ENCODE data around the gene MSL1.
"Not testable (repeated sequence)": the region's sequence is repeated elsewhere in the genome, so short reads cannot be mapped to it uniquely, and the experiment has no call there.

MSL1 gene

DNA sequence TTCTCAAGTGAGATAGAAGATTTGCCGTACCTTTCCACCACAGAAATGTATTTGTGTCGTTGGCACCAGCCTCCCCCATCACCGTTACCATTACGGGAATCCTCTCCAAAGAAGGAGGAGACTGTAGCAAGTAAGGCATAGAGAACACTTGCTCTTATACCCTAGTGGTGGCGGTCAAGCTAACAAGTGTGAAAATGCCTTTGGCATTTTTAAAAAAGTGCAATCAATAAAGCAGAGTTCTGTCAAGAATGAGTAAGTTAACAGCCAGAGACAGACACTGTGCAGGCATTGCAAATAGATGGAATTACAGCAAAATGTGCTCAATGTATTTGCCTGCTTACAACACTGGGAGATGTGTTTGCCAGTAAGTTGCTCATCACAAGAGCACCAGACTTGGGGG lies 7.7 kb downstream of the MSL1 start:
- TF ChIP-seq, protein P1, sequence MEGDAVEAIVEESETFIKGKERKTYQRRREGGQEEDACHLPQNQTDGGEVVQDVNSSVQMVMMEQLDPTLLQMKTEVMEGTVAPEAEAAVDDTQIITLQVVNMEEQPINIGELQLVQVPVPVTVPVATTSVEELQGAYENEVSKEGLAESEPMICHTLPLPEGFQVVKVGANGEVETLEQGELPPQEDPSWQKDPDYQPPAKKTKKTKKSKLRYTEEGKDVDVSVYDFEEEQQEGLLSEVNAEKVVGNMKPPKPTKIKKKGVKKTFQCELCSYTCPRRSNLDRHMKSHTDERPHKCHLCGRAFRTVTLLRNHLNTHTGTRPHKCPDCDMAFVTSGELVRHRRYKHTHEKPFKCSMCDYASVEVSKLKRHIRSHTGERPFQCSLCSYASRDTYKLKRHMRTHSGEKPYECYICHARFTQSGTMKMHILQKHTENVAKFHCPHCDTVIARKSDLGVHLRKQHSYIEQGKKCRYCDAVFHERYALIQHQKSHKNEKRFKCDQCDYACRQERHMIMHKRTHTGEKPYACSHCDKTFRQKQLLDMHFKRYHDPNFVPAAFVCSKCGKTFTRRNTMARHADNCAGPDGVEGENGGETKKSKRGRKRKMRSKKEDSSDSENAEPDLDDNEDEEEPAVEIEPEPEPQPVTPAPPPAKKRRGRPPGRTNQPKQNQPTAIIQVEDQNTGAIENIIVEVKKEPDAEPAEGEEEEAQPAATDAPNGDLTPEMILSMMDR (conservative IDR thresholded peaks at IDR 0.05; ENCODE audit: low read length), result no peak
- DNase-seq (ENCODE audit: low read depth), result no peak
- no peak overlapping the region for H3K4me3 ChIP-seq (ENCODE audit: low read length)

DNA sequence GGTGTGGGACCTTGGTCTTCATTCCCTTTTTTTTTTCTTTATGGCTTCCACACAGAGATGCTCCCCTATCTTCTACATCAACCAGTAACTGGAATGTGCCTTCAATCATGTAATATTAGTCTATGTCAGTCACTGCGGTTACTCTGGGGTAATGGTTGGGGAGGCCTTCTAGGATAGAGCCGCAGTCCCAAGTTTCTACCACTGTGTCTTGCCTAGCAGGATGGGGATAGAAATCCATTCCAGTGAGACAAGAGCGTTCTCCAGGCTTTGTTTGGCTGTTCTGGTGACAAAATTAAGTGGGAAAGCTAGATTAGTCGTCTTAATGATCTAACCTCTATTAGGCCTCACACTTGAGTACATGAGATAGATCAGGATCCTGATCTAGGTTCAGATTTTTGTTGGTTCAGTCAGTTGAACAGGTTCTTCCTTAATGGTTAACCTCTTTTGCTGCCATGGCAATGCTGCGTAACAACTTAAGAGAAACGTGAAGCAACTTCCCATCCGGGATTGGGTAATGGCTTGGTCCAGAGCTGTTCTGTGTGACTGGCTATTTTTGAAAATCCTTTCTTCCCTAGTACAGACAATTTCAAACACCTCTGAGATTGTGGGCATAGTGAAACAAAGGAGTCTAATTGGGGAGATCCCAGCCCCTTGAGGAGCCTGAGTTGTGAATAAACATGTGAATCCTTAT lies 8.7 kb downstream of the MSL1 start:
- no peak for DNase-seq (ENCODE audit: low read depth)
- H3K4me3 ChIP-seq (ENCODE audit: low read length), result no peak overlapping the region
- TF ChIP-seq, protein P1 (conservative IDR thresholded peaks at IDR 0.05; ENCODE audit: low read length), result no peak

DNA sequence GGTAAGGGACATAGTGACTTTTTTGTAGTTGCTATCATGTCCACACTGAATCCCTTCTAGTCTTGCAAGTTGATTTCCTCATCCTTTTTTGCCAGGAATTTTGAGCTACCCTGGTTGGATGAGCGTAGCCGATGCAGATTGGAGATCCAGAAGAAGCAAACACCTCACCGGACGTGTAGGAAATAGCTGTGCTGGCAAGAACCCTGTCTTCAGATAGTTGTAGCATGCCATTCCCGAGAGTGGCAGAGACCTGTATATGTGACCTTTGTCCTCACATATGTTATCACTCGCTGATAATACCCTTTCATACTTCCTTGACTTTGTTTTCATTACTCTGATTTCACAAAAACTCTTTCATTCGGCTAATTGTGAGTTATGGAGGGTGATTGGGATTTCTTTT lies 12.4 kb downstream of the MSL1 start:
- no peak for DNase-seq (ENCODE audit: low read depth)
- TF ChIP-seq, protein P1 (conservative IDR thresholded peaks at IDR 0.05; ENCODE audit: low read length), result no peak
- no peak overlapping the region for H3K4me3 ChIP-seq (ENCODE audit: low read length)

DNA sequence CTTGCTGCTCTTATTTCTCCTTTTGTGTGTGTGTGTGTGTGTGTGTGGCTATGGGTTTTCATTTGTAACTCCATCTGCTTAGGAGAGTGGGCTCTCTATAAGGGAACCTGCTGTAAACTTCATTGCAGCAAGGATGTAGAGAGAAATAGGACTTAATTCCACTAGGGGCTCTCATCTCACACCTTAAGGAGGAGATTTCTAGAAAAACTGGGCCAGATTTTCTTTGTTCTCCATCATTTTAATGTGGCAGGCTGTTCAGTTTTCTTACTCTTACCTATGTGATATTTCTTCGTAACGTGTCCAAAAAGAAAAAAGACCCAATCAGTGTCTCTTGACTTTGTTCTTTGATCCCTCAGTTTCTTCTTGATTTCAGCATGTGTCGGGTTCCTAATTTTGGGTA lies 14.0 kb downstream of the MSL1 start:
- TF ChIP-seq, protein P1 (conservative IDR thresholded peaks at IDR 0.05; ENCODE audit: low read length), result no peak

DNA sequence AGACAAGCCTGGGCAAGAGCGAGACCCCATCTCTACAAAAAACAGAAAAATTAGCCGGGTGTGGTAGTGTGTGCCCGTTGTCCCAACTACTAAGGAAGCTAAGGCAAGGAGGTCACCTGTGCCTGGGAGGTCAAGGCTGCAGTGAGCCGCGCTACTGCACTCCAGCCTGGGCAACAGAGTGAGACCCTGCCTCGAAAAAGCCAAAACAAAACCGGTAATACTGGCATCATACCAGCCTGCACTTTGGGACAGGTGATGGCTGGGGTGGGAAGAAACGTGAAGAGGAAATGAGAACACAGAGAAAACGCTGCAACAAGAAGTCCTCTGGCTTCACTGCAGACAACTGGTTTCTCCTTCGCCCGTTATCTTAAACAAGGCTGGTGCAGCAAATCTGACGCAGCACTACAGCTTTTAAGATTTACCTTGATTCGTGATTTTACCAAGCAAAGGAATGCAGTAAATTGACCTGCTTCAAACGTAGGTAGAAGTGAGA lies 17.8 kb downstream of the MSL1 start:
- peak overlapping the region; percentile 79 for H3K4me3 ChIP-seq (ENCODE audit: low read length)
- no peak for DNase-seq (ENCODE audit: low read depth)
- TF ChIP-seq, protein P1 (conservative IDR thresholded peaks at IDR 0.05; ENCODE audit: low read length), result no peak

More for the DNA sequence above, 14.0 kb downstream of the MSL1 start:
- no peak for DNase-seq (ENCODE audit: low read depth)
- no peak overlapping the region for H3K4me3 ChIP-seq (ENCODE audit: low read length)

DNA sequence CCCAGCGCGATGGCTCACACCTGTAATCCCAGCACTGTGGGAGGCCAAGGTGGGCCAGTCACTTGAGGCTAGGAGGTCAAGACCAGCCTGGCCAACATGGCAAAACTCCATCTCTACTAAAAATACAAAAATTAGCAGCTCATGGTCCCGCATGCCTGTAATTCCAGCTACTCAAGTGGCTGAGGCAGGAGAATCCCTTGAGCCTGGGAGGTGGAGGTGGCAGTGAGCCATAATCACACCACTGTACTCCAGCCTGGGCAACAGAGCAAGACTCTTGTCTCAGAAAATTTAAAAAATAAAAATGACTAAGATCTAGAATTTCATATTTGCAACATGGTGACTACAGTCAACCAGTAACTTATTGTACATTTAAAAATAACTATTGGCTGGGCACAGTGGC lies 21.4 kb downstream of the MSL1 start:
- not testable (repeated sequence) for H3K4me3 ChIP-seq (ENCODE audit: low read length)

DNA sequence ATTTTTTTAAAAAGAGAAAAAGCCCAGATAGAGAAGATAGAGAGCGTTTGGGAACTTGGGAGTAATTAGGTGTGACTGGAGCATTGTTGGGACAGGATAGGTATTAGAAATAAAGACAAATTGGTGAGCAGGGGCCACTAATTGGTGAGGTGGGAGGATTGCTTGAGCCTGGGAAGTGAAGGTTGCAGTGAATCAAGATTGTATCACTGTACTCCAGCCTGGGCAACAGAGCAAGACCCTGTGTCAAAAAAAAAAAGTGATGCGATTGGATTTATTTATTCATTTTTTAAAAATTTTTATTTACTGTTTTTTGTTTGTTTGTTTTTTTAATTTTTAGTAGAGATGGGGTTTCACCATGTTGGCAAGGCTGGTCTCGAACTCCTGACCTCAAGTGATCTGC lies 23.7 kb downstream of the MSL1 start:
- TF ChIP-seq, protein P1 (conservative IDR thresholded peaks at IDR 0.05; ENCODE audit: low read length), result no peak
- no peak overlapping the region for H3K4me3 ChIP-seq (ENCODE audit: low read length)
- DNase-seq (ENCODE audit: low read depth), result no peak

More for the DNA sequence above, 21.4 kb downstream of the MSL1 start:
- DNase-seq (ENCODE audit: low read depth), result not testable (repeated sequence)

All from AG10803 (cell line).